Motor neuron (in vitro differentiated cells): ENCODE results near the gene PDE6H. TPM values are rescaled to one million over a fixed set of nuclear protein-coding genes. Genes with fewer than 3 reads are reported as not detected.

Experiments
- ATAC-seq, 8 experiments: fragments of 200-7000 bp; cut with Tn5 transposase; replicated peaks in 6 of 8; 2 replicates each; pipeline ENCODE4 v1.8.0; 2021; ENCODE audit warnings: mild to moderate bottlenecking in 8 of 8, moderate library complexity in 8 of 8
- H3K27ac ChIP-seq, 2 donors: fragments of 250-450 bp; sonication (Bioruptor Pico); 2 replicates each; pipeline ENCODE4 v1.9.0; 2021; ENCODE audit warnings: antibody characterized with exemption in 2 of 2, mild to moderate bottlenecking in 2 of 2, moderate library complexity in 1 of 2
- H3K4me1 ChIP-seq, 2 donors: fragments of 250-450 bp; sonication (Bioruptor Pico); replicated peaks in 1 of 2; 2 replicates each; pipeline ENCODE4 v1.6.1; 2021; ENCODE audit warnings: antibody characterized with exemption in 2 of 2, mild to moderate bottlenecking in 2 of 2, moderate library complexity in 1 of 2
- H3K4me3 ChIP-seq, 5 donors: fragments of 250-450 bp; sonication (Bioruptor Pico); 2 replicates each; pipeline ENCODE4 v1.9.0; 2021; ENCODE audit warnings: antibody characterized with exemption in 5 of 5, mild to moderate bottlenecking in 5 of 5, moderate library complexity in 4 of 5
- WGBS, 10 experiments: fragments of 450-650 bp; shearing (Covaris generic); methylation state at CpG; one replicate each; pipeline ENCODE4 v1.0.0; 2022; 5-methylcytosine and 5-hydroxymethylcytosine counted together
- in situ Hi-C, 9 experiments: fragments of 400-800 bp; cut with MboI; loops; one replicate each; pipeline ENCODE4 v1.15.0; 2021; ENCODE audit warnings: low sequenced_read_pairs in 9 of 9, low pct_unique_long_range_greater_than_20kb in 2 of 9; ENCODE audit not compliant: unreplicated experiment in 9 of 9
- total RNA-seq, 8 experiments: library from RNA; unstranded; fragments of 300-600 nt; gene quantifications; 2 replicates each; pipeline versions ENCODE4 v1.2.3 to v1.2.4, GENCODE V29; 2022

Gene PDE6H
- total RNA-seq, result not detected

DNA sequence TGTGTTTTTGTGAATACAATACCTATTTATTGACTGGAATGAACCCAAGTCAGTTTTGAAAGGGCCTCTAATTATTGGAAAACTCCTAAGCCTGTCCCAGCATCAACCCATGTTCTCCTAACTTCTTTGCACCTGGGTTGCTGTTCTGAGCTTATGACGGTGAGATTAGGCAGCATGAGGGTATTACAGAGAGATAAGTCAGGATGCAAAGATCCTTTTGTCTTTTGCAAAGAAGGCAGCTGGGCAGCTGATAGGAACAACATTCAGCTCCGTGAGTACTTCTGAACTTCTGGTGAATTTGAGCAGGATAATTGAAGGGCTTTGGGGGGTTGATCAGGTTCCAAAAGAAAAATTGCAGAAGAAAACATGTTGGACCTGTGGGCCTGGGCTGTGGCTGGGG, at the start of gene PDE6H:
TSS of gene PDE6H (plus strand) at position 227 of the 400 bp plus-strand sequence. CDS start 4,971 bp downstream, outside the sequence.
- H3K27ac ChIP-seq, result no peak within 1 kb of the TSS
- no peak for ATAC-seq
- in situ Hi-C loops, result no loop called here
- no peak within 1 kb of the TSS for H3K4me3 ChIP-seq
- WGBS, 10 experiments, result 47 to 100% (median 82%) methylated on average over 1 to 2 of the region's 2 CpGs
- H3K4me1 ChIP-seq, result no peaks in the 10 kb centered on the region

DNA sequence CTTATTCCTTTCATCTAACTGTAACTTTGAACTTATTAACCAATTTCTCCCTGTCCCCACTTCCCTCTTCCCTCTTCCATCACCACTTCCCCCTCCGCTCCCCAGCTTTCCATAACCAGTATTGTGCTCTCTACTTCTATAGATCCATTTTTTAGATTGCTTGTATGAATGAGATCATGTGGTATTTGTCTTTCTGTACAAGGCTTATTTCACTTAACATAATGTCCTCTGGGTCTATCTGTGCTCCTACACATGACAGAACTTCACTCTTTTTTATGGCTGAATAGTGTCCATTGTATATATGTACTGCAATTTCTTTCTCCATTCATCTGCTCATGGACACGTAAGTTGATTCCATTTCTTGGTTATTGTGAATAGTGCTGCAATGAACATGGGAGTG, 48.9 kb upstream of the PDE6H start:
- in situ Hi-C loops, result no loop called here
- 43 to 100% (median 94%) methylated on average over 1 to 2 of the region's 2 CpGs; no CpG with 5 or more reads in 1 of the 10 experiments for WGBS, 10 experiments

DNA sequence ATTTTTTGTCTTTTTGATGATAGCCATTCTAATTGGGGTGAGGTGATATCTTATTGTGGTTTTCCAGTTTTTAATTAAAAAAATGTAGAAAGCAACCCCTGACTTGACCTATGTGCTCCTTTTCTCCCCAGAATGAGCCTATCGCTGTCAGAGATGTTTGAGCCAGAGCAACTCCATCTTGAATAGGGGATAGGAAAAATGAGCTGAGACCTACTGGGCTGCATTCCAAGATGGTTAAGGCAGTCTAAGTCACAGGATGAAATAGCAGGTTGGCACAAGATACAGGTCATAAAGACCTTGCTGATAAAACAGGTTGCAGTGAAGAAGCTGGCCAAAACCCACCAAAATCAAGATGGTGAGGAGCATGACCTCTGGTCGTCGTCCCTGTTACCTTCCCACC, 48.3 kb upstream of the PDE6H start:
- Histone ChIP-seq H3K4me3 (no peak overlapping the region), H3K27ac (no peak overlapping the region), H3K4me1 (no peaks in the 10 kb centered on the region)
- WGBS, 10 experiments, result 87 to 100% (median 100%) methylated on average over 1 to 3 of the region's 3 CpGs; no CpG with 5 or more reads in 5 of the 10 experiments
- in situ Hi-C loops, result no loop called here
- no peak for ATAC-seq

More for the DNA sequence above, 48.9 kb upstream of the PDE6H start:
- no peak overlapping the region for H3K4me3 ChIP-seq
- H3K27ac ChIP-seq, result no peak overlapping the region
- no peaks in the 10 kb centered on the region for H3K4me1 ChIP-seq
- peak in 1 of 8 experiments; percentile 66 for ATAC-seq

DNA sequence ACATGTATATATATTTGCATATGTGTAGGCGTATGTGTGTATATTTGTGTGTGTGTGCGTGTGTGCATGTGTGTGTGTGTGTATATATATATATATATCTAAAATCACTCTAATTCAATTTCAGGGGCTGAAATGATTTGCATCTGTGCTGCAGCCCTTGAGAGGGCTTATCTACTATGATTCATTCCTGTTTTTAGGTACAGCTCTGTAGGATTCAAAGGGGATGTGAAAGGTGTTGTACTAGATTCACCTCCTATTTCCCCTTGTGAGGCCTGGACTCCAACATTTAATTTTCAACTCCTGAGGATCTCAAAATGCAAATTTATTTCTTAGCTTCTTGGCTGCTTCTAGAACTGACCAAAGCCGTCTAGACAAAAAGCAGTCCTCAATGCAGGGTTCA, 45.6 kb upstream of the PDE6H start:
- WGBS, 10 experiments, result 11 to 100% (median 64%) methylated on average over 1 to 3 of the region's 3 CpGs; no CpG with 5 or more reads in 3 of the 10 experiments

DNA sequence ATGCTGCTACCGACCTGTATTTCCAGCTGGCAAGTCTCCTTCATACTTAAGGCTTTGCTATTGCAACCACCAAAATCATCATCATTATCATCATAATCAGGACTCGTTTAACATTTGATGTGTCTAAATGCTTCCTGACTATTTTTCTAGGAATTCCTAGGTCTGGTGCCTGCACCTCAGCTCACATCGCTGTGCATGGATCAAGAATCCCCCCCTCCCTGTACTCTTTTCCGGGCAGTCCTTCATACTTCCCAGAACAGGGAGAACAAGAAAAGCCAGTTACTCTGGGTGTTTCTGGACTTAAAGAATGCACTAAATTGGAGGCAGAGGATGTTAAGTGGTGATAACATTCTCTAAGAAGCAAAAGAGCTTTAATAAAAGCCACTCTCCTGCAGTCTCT, 43.9 kb upstream of the PDE6H start:
- 14 to 100% (median 75%) methylated on average over 1 to 4 of the region's 4 CpGs; no CpG with 5 or more reads in 4 of the 10 experiments for whole genome bisulfite sequencing, 10 experiments
- Histone ChIP-seq H3K4me1 (no peaks in the 10 kb centered on the region), H3K27ac (no peak overlapping the region), H3K4me3 (no peak overlapping the region)
- peak in 2 of 8 experiments; percentile 47 to 57 for ATAC-seq
- in situ Hi-C loops, result no loop called here

More for the DNA sequence above, 45.6 kb upstream of the PDE6H start:
- in situ Hi-C loops, result no loop called here
- Histone ChIP-seq H3K4me3 (no peak overlapping the region), H3K27ac (no peak overlapping the region), H3K4me1 (no peaks in the 10 kb centered on the region)
- ATAC-seq, result no peak

DNA sequence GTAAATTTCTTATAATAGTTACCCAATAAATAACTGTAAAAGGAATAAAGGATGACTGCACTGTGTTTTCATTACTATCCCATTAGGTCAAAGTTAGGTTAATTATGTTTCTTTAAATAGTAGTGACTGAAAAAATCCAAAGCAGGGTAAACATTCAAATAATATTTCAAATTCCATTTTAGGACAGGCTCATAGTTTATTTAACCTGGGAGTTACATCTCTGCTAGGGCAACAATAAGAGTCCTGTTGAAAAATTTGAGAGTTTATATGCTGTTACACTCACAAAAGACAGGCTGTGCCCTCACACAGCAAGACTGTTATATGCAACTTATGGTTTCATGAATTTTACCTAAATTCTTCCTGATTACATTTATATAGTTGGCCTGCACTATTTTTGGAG, 42.5 kb upstream of the PDE6H start:
- in situ Hi-C loops, result no loop called here
- peaks cover 0 to 2% of the 10 kb centered on the region in 2 donors for H3K4me1 ChIP-seq
- no peak overlapping the region for H3K27ac ChIP-seq
- no peak overlapping the region for H3K4me3 ChIP-seq
- ATAC-seq, result no peak

DNA sequence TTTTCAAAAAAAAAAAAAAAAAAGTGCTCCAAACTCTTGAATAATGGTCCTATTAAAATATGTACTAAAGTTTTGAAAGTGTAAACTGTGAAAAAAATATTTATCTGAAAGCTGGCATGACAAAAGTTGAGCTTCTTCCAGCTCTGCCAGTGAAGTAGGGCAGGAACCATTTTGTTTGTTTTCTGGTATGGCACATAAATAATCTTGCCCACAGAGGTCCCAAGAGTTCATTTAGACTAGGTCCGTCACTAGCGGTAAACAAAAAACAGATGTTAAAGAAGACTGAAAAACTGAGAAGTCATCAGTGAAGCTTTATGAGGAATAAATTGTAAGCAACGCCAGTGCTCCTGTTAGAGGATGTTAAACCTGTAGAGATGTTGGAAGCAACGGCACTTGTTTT, 41.5 kb upstream of the PDE6H start:
- 20 to 98% (median 78%) methylated on average over 3 to 4 of the region's 4 CpGs; no CpG with 5 or more reads in 2 of the 10 experiments for WGBS, 10 experiments
- H3K4me3 ChIP-seq, result no peak overlapping the region
- no peak for ATAC-seq
- H3K4me1 ChIP-seq, result peaks cover 0 to 2% of the 10 kb centered on the region in 2 donors
- H3K27ac ChIP-seq, result no peak overlapping the region
- in situ Hi-C loops, result no loop called here

DNA sequence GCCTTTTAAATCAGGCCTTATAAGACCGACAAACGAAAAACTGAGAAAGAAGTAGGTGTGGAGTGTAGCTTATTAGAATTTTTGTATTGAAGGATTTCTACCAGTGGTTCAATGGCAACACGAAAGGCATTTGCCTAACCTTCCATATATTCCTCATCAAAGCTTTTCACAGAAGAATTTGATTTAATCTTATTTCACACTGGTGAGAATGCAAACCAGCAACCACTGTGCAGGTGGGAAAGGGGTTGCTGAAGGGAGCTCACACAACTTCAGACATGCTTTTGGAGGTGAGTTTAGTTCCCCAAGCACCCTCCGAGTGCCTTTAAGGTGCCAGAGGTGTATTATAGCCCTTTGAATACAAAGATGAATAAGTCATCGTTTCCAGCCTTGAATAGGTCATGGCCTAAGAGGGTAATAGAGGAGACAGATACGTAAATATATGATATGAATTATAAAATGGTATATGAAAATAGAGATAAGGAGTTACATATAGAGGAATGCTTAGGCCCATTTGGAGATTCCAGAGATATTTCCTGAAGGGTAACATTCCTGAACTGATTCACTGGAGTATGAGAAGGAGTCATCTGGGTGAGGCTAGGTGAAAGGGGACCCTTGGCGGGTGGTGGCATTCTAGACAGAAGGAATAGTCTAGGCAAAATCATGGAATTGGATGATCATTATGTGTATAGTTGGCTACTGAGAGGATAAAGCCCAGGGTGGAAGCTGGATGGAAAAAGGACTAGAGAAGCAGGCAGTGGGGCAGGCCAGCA, 40.9 kb upstream of the PDE6H start:
- ATAC-seq, result no peak
- in situ Hi-C loops, result no loop called here
- 68 to 96% (median 89%) methylated on average over 4 to 7 of the region's 7 CpGs for WGBS, 10 experiments

DNA sequence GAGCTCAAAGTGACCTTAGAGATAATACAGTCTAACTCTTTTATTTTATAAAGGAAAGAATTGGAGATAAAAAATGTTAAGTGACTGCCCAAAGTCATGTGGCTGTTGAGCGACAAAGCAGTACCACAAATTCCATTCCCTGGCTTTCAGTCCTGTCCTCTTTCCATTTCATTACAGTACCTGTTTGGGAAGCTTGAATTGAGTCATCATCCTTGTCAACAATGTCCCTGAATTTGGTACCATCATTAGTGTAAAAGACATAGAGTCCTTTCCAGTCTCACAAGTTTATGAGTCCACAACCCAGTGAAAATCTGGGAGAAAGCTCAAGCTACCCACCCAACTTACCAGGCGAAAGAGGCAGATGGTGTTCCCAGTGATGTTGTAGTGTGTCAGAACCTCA, 38.3 kb upstream of the PDE6H start:
- Histone ChIP-seq H3K27ac (no peak overlapping the region), H3K4me3 (no peak overlapping the region), H3K4me1 (peaks cover 0 to 2% of the 10 kb centered on the region in 2 donors)
- WGBS, 10 experiments, result 67 to 100% (median 97%) methylated on average over 1 to 2 of the region's 2 CpGs; no CpG with 5 or more reads in 2 of the 10 experiments
- in situ Hi-C loops, result no loop called here
- no peak for ATAC-seq

More for the DNA sequence above, 40.9 kb upstream of the PDE6H start:
- Histone ChIP-seq H3K27ac (no peak overlapping the region), H3K4me1 (peaks cover 0 to 2% of the 10 kb centered on the region in 2 donors), H3K4me3 (no peak overlapping the region)

DNA sequence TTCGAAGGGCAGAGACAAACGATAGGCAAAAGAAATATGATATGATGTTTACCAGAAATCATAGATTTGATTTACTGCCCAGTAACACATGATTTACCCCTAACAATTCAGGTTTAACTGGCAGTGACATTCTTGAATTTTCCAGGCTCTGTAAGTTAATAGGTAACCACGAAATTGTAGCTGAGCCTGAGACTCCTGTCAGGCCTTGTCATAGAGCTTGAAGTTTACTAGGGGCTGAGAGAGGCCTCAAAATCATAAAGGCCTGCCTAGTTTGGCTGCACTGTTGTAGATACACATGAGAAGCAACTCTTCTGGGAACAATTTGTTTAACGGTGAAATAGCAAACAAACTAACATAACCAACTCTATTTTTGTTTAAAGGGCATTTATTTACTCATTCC, 37.8 kb upstream of the PDE6H start:
- Histone ChIP-seq H3K4me1 (peaks cover 0 to 2% of the 10 kb centered on the region in 2 donors), H3K4me3 (no peak overlapping the region), H3K27ac (no peak overlapping the region)
- 15 to 100% (median 70%) methylated on average over 1 to 4 of the region's 4 CpGs for WGBS, 10 experiments
- ATAC-seq, result peak in 1 of 8 experiments; percentile 29
- in situ Hi-C loops, result no loop called here

DNA sequence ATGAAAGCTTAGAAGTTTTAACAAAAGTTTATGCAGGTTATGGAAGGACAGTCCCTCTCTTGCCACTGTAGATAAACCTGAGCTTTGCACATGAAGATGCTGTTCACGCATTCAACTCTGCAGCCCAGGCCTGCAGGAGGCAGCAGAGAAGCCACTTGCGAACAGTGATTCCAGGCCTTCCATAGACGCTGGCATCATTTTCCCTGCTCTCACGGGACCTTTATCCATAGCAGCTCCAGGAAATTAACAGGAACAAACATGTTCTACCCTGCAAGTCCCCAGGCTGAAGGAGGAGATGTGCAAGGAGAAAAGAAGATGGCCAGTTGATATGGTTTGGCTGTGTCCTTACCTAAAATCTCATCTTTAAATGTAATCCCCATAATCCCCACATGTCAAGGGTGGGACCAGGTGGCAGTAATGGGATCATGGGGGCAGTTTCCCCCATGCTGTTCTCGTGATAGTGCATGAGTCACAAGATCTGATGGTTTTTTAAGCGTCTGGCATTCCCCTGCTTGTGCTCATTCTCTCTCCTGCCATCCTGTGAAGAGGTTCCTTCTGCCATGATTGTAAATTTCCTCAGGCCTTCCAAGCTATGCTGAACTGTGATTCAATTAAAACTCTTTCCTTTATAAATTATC, 36.5 kb upstream of the PDE6H start:
- ATAC-seq, result no peak
- 48 to 100% (median 79%) methylated on average over 1 to 6 of the region's 6 CpGs; no CpG with 5 or more reads in 2 of the 10 experiments for WGBS, 10 experiments
- no peak overlapping the region for H3K4me3 ChIP-seq
- H3K27ac ChIP-seq, result no peak overlapping the region
- in situ Hi-C loops, result no loop called here
- H3K4me1 ChIP-seq, result peaks cover 0 to 2% of the 10 kb centered on the region in 2 donors

DNA sequence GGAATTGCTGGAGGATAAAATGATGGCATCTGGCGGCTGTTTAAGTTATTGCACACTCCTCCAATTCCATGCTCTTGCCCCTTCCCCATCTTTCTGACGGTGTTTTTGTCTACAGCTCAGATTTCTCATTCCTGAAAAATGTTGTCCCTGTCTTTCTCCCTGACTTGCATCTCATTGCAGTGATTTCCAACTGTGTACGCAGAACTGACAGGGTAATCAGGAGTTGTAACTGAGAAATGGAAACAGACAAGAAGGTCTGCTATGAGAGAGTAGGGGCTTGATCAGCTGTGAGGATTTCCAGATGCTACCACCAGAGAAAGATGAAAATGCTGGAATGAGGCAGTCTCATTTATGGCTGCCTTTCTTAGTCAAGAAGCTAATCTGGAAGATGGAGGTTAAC, 35.8 kb upstream of the PDE6H start:
- Histone ChIP-seq H3K27ac (no peak overlapping the region), H3K4me1 (peaks cover 0 to 2% of the 10 kb centered on the region in 2 donors), H3K4me3 (no peak overlapping the region)
- WGBS, 10 experiments, result 60 to 100% (median 68%) methylated on average over 1 to 3 of the region's 3 CpGs; no CpG with 5 or more reads in 3 of the 10 experiments
- no peak for ATAC-seq
- in situ Hi-C loops, result no loop called here

DNA sequence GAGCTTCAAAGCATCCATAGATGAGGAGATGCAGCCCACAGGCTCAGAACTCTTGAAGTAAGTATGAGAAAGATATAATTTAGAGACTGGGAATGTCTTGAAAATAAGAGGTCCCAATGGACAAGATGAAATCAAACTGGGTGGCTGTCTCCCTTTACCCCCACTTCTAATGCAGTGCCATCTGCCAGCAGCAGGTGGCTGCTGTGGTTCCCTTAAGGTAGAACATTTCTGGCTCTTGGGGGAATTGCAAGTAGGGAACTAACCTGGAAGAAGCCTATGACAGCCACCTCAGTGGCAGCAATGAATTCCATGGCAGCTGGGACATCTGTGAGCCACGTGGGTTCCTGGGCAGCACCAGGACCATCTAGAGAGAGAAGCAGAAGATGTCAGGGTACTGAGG, 35.2 kb upstream of the PDE6H start:
- in situ Hi-C loops, result no loop called here
- Histone ChIP-seq H3K27ac (no peak overlapping the region), H3K4me3 (no peak overlapping the region), H3K4me1 (peaks cover 0 to 2% of the 10 kb centered on the region in 2 donors)
- 0 to 67% (median 0%) methylated on average over 1 of the region's 1 CpG; no CpG with 5 or more reads in 7 of the 10 experiments for WGBS, 10 experiments
- peak in 1 of 8 experiments; percentile 43 for ATAC-seq
